T follicular helper cell (primary cell): Measurements from ENCODE around the gene DGAT2.

ENCODE experiments used
- DNase-seq: peaks from one replicate; pipeline ENCODE4 v3.0.0-alpha.2; 2020; ENCODE audit warnings: low read depth

The DGAT2 gene

DNA sequence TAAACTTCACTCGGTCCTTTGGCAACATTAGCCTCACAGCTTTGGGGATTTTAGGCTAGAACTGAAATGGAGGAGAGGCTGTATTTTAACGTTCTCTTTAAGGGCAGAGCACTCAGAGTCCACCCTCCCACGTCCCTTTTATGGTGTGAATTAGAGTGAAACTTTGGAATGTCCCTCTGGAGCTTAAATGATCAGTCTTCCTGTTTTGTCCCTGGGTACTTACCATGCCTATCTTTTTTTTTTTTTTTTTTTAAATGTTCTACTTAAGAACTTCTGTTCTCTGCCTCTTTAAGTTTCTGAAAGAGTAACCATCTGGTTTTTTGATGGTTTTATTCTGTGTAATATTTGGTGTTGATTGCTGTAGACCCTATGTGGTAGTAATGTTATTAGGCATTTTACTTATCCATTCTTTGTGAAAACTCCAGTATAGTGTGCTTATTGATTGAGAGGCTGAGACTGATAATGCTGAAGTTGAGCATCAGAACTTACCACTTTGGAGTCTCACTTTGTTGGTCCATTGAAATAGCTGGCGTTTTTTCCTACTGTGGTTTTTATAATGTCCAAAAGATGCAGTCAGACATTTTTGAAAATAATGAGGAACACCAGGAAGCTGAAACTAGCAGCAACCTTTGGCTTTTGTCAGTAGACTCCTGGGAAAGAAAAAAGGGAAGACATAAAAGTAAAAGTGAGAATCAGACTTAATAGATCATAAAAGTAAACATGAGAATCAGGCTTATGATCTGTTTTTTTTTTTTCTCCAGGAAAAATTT, 58.1 kb downstream of the DGAT2 start:
- DNase-seq, result no peak

DNA sequence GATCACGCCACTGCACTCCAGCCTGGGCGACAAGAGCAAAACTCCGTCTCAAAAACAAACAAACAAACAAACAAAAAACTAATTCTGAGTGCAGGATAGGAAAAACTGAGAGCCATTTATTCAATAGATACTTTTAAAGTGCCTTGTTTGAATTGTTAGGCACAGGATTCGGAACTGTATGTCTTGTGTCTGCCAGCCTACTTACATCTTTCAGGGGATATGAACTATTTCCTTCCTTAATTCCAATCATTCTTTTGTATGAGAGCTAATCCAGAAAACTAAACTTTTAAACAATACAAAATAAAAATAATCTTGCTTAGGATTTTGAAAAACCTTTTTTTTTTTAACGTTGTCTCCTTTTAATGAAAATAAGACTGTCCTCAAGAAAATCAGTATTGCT, 59.0 kb downstream of the DGAT2 start:
- no peak for DNase-seq

GRCh38 chr11:75831915-75832502, 63.4 kb downstream of the DGAT2 start:
- no peak for DNase-seq

GRCh38 chr11:75834728-75835127, 66.2 kb downstream of the DGAT2 start:
- DNase-seq, result no peak

DNA sequence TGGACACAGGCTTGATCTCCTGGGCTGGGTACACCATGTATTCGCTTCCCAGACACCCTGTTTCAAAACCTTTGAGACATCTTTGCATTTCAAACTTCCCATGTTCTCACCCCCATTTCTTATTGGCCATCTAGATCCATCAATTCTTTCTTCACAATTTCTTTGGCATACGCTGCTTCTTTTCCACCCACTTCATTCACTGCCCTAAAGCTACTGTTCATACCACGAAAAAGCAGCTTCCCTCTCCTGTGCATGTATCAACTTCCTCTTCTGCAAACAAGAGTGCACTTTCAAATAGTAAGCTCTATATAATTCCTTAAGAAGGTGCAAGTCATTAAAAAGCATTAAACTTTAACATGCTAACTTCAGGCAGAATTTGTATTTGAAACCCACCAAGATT, 67.8 kb downstream of the DGAT2 start:
- no peak for DNase-seq

DNA sequence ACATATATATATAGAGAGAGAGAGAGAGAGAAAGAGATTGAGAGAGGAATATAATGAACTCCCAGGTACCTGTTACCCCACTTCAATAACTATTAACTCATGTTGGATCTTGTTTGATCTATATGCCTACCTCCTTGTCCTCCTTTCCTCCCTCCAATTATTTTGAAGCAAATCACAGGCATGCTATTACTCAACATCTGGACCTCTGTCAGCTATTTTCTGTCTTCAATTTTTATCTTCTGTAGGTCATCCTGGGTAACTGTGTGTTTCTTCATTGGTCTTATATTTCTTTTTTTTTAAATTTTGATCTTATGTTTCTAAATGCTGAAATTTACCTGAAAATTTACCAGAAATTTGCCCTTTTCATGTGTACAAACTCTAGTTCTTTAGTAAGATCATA, 71.3 kb downstream of the DGAT2 start:
- no peak for DNase-seq

GRCh38 chr11:75840522-75840921, 71.9 kb downstream of the DGAT2 start:
- DNase-seq, result no peak

GRCh38 chr11:75841739-75842138, 73.2 kb downstream of the DGAT2 start:
- DNase-seq, result no peak

GRCh38 chr11:75845324-75845723, 76.7 kb downstream of the DGAT2 start:
- DNase-seq, result no peak

GRCh38 chr11:75849894-75850293, 81.3 kb downstream of the DGAT2 start:
- DNase-seq, result no peak

GRCh38 chr11:75850787-75851186, 82.2 kb downstream of the DGAT2 start:
- DNase-seq, result no peak
